Activated CD4-positive, alpha-beta T cell treated with anti-CD3 and anti-CD28 coated beads, Interleukin-2, amount 10 ng/mL, durations not matched to agents 24 days and 14 days (primary cell): ENCODE measurements around the gene BPIFB2. TPM values are rescaled to one million over a fixed set of nuclear protein-coding genes. Genes with fewer than 3 reads are reported as not detected.

ENCODE experiments used
- DNase-seq: peaks from one replicate; pipeline ENCODE4 v3.0.0; 2022
- H3K27ac Mint-ChIP-seq: one replicate; pipeline ENCODE4 v1.8.0; 2022; ENCODE audit warnings: mild to moderate bottlenecking, mixed read lengths
- H3K27me3 Mint-ChIP-seq: one replicate; pipeline ENCODE4 v1.8.0; 2022; ENCODE audit warnings: mixed read lengths
- H3K36me3 Mint-ChIP-seq: one replicate; pipeline ENCODE4 v1.8.0; 2022; ENCODE audit warnings: low read depth, mild to moderate bottlenecking, mixed read lengths
- H3K4me1 Mint-ChIP-seq: one replicate; pipeline ENCODE4 v1.8.0; 2021; ENCODE audit warnings: mixed read lengths
- H3K4me3 Mint-ChIP-seq: one replicate; pipeline ENCODE4 v1.8.0; 2022; ENCODE audit warnings: mild to moderate bottlenecking, moderate library complexity, mixed read lengths
- H3K9me3 Mint-ChIP-seq: one replicate; pipeline ENCODE4 v1.8.0; 2021; ENCODE audit warnings: mixed read lengths
- intact Hi-C: fragments of 100-400 bp; cut with micrococcal nuclease; formaldehyde crosslinking; loops from one replicate; pipeline ENCODE4 v1.15.1; 2023
- total RNA-seq: library from RNA; stranded (reverse); gene quantifications from 2 replicates; pipeline ENCODE4 v1.2.3, GENCODE V29; 2022

Gene BPIFB2
- total RNA-seq, 1 donor from 2014 or later, result not detected

- Mint-ChIP-seq H3K27ac (no peak overlapping the region), H3K27me3 (no peaks in the 10 kb centered on the region), H3K4me1 (peaks cover 5% of the 10 kb centered on the region), H3K4me3 (no peak overlapping the region), H3K9me3 (peaks cover 4% of the 10 kb centered on the region), H3K36me3 (no peaks in the 10 kb centered on the region)
- intact Hi-C loops, result no loop called here
- no peak for DNase-seq
These were observed 5.3 kb upstream of the BPIFB2 start for GRCh38 chr20:33002087-33002808.

- Mint-ChIP-seq H3K27me3 (no peaks in the 10 kb centered on the region), H3K9me3 (peaks cover 4% of the 10 kb centered on the region), H3K27ac (no peak within 1 kb of the TSS), H3K4me1 (peaks cover 1% of the 10 kb centered on the region), H3K36me3 (no peaks in the 10 kb centered on the region), H3K4me3 (no peak within 1 kb of the TSS)
- DNase-seq, result no peak
- intact Hi-C loops, result no loop called here
These were observed 3.3 kb upstream of the BPIFB2 start, which contains the start of gene SUN5 for GRCh38 chr20:33004141-33004751. TSS of gene SUN5 (minus strand) at chr20:33004433. CDS start at chr20:33004340, 93 bp downstream.

- Mint-ChIP-seq H3K27me3 (no peaks in the 10 kb centered on the region), H3K4me3 (no peak overlapping the region), H3K36me3 (no peaks in the 10 kb centered on the region), H3K9me3 (peaks cover 4% of the 10 kb centered on the region), H3K4me1 (peaks cover 1% of the 10 kb centered on the region), H3K27ac (no peak overlapping the region)
- intact Hi-C loops, result loop anchor here (1.0 kb wide), 1 partner anchor 103 kb away; no protein-coding TSS in a partner anchor
- DNase-seq, result peak; percentile 74
These were observed 2.4 kb upstream of the BPIFB2 start for GRCh38 chr20:33005132-33005566.

- intact Hi-C loops, result loop anchor here (1.0 kb wide), 1 partner anchor 104 kb away; no protein-coding TSS in a partner anchor
- Mint-ChIP-seq H3K27ac (no peak overlapping the region), H3K9me3 (peaks cover 4% of the 10 kb centered on the region), H3K36me3 (no peaks in the 10 kb centered on the region), H3K4me1 (peaks cover 1% of the 10 kb centered on the region), H3K4me3 (no peak overlapping the region), H3K27me3 (no peaks in the 10 kb centered on the region)
- DNase-seq, result no peak
These were observed 1.4 kb upstream of the BPIFB2 start for GRCh38 chr20:33005908-33006775.

GRCh38 chr20:33006776-33007375 lies 628 bp upstream of the BPIFB2 start:
- no peaks in the 10 kb centered on the region for H3K27me3 Mint-ChIP-seq
- intact Hi-C loops, result no loop called here

GRCh38 chr20:33008336-33009213 lies 1.1 kb downstream of the BPIFB2 start:
- H3K4me1 Mint-ChIP-seq, result peaks cover 1% of the 10 kb centered on the region
- H3K4me3 Mint-ChIP-seq, result no peak overlapping the region
- intact Hi-C loops, result no loop called here
- no peaks in the 10 kb centered on the region for H3K36me3 Mint-ChIP-seq
- no peaks in the 10 kb centered on the region for H3K27me3 Mint-ChIP-seq
- peaks cover 4% of the 10 kb centered on the region for H3K9me3 Mint-ChIP-seq
- no peak overlapping the region for H3K27ac Mint-ChIP-seq
- DNase-seq, result no peak

More at GRCh38 chr20:33006776-33007375, 628 bp upstream of the BPIFB2 start:
- Mint-ChIP-seq H3K9me3 (peaks cover 4% of the 10 kb centered on the region), H3K4me1 (peaks cover 1% of the 10 kb centered on the region), H3K4me3 (no peak overlapping the region), H3K27ac (no peak overlapping the region), H3K36me3 (no peaks in the 10 kb centered on the region)
- no peak for DNase-seq

- intact Hi-C loops, result no loop called here
These were observed 2.0 kb downstream of the BPIFB2 start for GRCh38 chr20:33009214-33010132.

GRCh38 chr20:33010133-33010504 lies 2.6 kb downstream of the BPIFB2 start:
- intact Hi-C loops, result no loop called here
- Mint-ChIP-seq H3K4me1 (peaks cover 1% of the 10 kb centered on the region), H3K27me3 (no peaks in the 10 kb centered on the region), H3K4me3 (no peak overlapping the region), H3K27ac (no peak overlapping the region), H3K36me3 (no peaks in the 10 kb centered on the region), H3K9me3 (peaks cover 3% of the 10 kb centered on the region)
- no peak for DNase-seq

More at GRCh38 chr20:33009214-33010132, 2.0 kb downstream of the BPIFB2 start:
- Mint-ChIP-seq H3K27ac (no peak overlapping the region), H3K36me3 (no peaks in the 10 kb centered on the region), H3K9me3 (peaks cover 4% of the 10 kb centered on the region), H3K27me3 (no peaks in the 10 kb centered on the region), H3K4me1 (peaks cover 1% of the 10 kb centered on the region), H3K4me3 (no peak overlapping the region)
- no peak for DNase-seq

GRCh38 chr20:33010674-33011449 lies 3.4 kb downstream of the BPIFB2 start:
- intact Hi-C loops, result no loop called here
- H3K36me3 Mint-ChIP-seq, result no peaks in the 10 kb centered on the region
- no peak overlapping the region for H3K4me3 Mint-ChIP-seq
- no peak overlapping the region for H3K27ac Mint-ChIP-seq
- H3K4me1 Mint-ChIP-seq, result no peaks in the 10 kb centered on the region
- no peak for DNase-seq
- H3K27me3 Mint-ChIP-seq, result no peaks in the 10 kb centered on the region
- no peaks in the 10 kb centered on the region for H3K9me3 Mint-ChIP-seq

- H3K9me3 Mint-ChIP-seq, result no peaks in the 10 kb centered on the region
- H3K27ac Mint-ChIP-seq, result no peak overlapping the region
- no peak overlapping the region for H3K4me3 Mint-ChIP-seq
- peaks cover 3% of the 10 kb centered on the region for H3K27me3 Mint-ChIP-seq
- DNase-seq, result no peak
- intact Hi-C loops, result no loop called here
- H3K36me3 Mint-ChIP-seq, result no peaks in the 10 kb centered on the region
- H3K4me1 Mint-ChIP-seq, result no peaks in the 10 kb centered on the region
These were observed 5.1 kb downstream of the BPIFB2 start for GRCh38 chr20:33012327-33013189.
